ENCODE measurements around the gene ACSM6.

The ACSM6 gene

GRCh38 chr10:95193944-95194343, at the start of gene ACSM6:
TSS of gene ACSM6 (plus strand) at chr10:95194238. CDS start at chr10:95194486, 248 bp downstream.
- no peak for TF ChIP-seq CTCF (IDR thresholded peaks at IDR 0.05; ENCODE audit: extremely low read depth, missing control alignments)
- DNase-seq (ENCODE audit: low spot score), result no peak

- no peak for TF ChIP-seq CTCF (IDR thresholded peaks at IDR 0.05; ENCODE audit: extremely low read depth, missing control alignments)
- DNase-seq (ENCODE audit: low spot score), result no peak
Observed at GRCh38 chr10:95168694-95169093, 25.3 kb upstream of the ACSM6 start.

GRCh38 chr10:95169522-95169921, 24.5 kb upstream of the ACSM6 start:
- TF ChIP-seq CTCF (IDR thresholded peaks at IDR 0.05; ENCODE audit: extremely low read depth, missing control alignments), result no peak
- no peak for DNase-seq (ENCODE audit: low spot score)

- DNase-seq (ENCODE audit: low spot score), result no peak
- no peak for TF ChIP-seq CTCF (IDR thresholded peaks at IDR 0.05; ENCODE audit: extremely low read depth, missing control alignments)
Observed at GRCh38 chr10:95170790-95171189, 23.2 kb upstream of the ACSM6 start.

- no peak for TF ChIP-seq CTCF (IDR thresholded peaks at IDR 0.05; ENCODE audit: extremely low read depth, missing control alignments)
- DNase-seq (ENCODE audit: low spot score), result no peak
Observed at GRCh38 chr10:95171336-95171735, 22.7 kb upstream of the ACSM6 start.

GRCh38 chr10:95172851-95173250, 21.2 kb upstream of the ACSM6 start:
- DNase-seq (ENCODE audit: low spot score), result no peak
- no peak for TF ChIP-seq CTCF (IDR thresholded peaks at IDR 0.05; ENCODE audit: extremely low read depth, missing control alignments)

- no peak for TF ChIP-seq CTCF (IDR thresholded peaks at IDR 0.05; ENCODE audit: extremely low read depth, missing control alignments)
- DNase-seq (ENCODE audit: low spot score), result no peak
Observed at GRCh38 chr10:95176101-95176500, 17.9 kb upstream of the ACSM6 start.
